OCI-LY3 (cell line): Measurements from ENCODE around the gene RAD9B.

ENCODE experiments used
- EZH2phosphoT487 ChIP-seq: fragments of 200-600 bp; shearing (Covaris generic); IDR thresholded peaks from 2 replicates; pipeline ENCODE4 v1.6.1; 2018; ENCODE audit warnings: antibody characterized with exemption, mixed run types, low read depth
- TF ChIP-seq, protein P1 (sequence below): fragments of 200-600, 300-600 bp; sonication (generic); IDR thresholded peaks from 2 replicates; pipeline ENCODE4 v1.5.1; 2014; ENCODE audit warnings: antibody characterized with exemption, low read length, low read depth

DNA sequence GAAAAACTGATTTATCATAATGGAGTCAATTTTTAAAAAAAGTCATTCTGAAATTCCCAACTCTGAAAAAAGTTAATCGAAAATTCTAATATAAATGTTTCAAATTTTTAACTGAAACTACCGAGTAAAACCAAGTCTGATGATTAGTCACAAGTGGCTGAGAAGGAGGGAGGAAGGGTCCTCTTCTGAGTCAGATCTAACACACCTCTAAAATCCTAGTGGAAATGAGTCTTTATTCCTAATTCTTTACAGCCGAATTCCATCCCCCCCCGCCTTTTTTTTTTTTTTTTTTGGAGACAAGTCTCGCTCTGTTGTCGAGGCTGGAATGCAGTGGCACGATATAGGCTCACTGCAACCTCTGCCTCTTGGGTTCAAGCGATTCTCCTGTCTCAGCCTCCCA is 37.9 kb downstream of the RAD9B start:
- TF ChIP-seq, protein P1, sequence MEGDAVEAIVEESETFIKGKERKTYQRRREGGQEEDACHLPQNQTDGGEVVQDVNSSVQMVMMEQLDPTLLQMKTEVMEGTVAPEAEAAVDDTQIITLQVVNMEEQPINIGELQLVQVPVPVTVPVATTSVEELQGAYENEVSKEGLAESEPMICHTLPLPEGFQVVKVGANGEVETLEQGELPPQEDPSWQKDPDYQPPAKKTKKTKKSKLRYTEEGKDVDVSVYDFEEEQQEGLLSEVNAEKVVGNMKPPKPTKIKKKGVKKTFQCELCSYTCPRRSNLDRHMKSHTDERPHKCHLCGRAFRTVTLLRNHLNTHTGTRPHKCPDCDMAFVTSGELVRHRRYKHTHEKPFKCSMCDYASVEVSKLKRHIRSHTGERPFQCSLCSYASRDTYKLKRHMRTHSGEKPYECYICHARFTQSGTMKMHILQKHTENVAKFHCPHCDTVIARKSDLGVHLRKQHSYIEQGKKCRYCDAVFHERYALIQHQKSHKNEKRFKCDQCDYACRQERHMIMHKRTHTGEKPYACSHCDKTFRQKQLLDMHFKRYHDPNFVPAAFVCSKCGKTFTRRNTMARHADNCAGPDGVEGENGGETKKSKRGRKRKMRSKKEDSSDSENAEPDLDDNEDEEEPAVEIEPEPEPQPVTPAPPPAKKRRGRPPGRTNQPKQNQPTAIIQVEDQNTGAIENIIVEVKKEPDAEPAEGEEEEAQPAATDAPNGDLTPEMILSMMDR: no peak
- no peak for TF ChIP-seq EZH2phosphoT487
